DMS114 treated with DMSO at 0.1 percent for 48 hours (cell line): ENCODE data around the gene SPPL3.
"Not testable (repeated sequence)": the region's sequence is repeated elsewhere in the genome, so short reads cannot be mapped to it uniquely, and the experiment has no call there.

ENCODE experiments used
- DNase-seq: peaks from one replicate; lab custom pipeline; 2025; ENCODE audit not compliant: unreplicated experiment; lab: John Stamatoyannopoulos, UW

Gene SPPL3

DNA sequence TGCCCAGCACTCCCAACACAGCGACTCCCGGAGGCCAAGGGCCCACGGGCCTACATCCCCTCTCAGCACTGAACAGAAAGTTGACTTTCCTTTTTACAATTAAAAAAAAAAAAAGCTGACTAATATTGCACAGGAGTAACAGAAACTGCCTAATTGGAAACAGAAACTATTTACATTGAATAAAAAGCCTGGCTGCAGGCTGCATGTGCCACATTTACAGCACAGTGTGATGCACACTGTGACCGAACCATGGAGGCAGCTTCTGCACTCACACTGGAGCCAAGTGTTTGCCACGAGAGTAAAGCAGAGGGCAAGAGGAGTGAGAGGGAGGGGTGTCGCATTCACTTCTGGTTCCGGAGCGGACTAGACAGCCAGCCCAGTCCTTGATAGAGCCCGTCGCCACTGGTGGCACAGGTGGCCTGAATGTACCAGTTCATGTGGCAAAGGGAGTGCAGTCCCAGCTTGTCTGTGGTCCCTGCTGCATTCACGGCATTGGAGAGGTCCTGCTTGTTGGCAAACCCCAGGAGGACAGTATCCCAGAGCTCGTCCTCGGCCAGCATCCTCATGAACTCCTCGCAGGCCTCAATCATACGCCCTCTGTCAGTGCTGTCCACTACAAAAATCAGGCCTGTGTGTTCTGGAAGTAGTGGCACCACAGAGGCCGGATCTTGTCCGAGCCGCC is 59.2 kb downstream of the SPPL3 start:
- no peak for DNase-seq

DNA sequence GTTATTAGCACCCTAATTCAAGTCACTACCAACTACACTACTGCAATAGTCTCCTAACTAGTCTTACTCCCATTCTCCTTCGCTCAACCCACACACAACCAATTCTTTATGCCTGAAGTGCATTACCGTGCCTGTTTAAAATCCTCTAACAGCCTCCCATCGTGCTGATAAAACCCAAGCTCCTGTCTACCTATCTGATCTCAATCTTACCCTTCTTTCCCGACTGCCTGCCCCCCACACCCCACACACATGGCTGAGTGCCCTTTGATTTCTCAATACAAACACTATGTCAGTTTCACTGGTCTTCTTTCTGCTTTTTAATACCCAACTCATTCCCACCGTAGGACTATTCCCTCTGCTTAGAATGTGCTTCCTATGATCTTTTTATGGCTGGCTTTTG is 59.9 kb downstream of the SPPL3 start:
- no peak for DNase-seq

DNA sequence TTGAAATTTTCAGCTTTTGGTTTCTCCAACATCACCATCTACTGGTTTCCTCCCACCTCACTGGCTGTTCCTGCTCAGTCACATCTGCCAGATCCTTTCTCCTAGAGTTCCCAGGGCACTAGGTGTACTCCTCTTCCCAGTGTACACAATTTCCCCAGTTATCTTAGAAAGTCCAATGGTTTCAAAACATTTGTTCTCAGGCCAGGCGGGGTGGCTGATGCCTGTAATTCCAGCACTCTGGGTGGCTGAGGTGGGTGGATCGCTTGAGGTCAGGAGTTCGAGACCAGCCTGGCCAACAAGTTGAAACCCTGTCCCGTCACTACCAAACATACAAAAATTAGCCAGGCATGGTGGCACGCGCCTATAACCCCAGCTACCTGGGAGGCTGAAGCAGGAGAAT is 60.7 kb downstream of the SPPL3 start:
- DNase-seq = no peak

DNA sequence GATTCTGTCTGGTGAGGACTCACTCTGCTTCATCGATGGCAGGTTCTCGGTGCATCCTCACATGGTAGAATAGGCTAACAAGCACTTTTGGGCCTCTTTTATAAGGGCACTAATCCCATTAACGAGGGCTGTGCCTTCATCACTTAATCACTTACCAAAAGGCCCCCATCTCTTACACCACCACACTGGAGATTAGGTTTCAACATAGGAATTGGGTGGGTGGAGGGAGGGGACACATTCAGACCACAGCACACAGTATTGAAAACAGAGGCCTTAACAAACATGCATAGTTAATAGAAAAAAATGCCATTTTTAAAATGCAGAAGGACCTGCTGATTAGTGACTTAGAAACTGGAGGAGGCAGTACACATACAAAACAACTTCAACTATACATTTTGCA is 61.6 kb downstream of the SPPL3 start:
- no peak for DNase-seq

DNA sequence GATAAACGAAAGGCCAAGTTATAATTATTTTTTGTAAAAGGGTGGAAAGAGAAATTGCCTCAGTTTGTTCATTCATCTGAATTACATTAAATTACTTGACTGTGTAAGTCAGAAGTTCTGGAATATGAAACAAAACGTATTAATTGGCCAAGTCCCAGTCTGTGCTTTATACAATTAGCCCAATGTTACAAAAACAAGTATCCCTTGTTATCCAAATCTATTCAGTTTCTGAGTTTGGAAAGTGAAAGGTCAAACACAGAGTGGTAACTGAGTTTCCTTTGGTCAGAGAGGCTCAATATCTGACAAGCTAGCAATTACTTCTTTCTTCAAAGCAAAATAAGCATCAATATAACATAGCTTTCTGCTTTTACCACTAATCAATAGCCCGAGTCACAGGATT is 62.6 kb downstream of the SPPL3 start:
- DNase-seq = no peak

DNA sequence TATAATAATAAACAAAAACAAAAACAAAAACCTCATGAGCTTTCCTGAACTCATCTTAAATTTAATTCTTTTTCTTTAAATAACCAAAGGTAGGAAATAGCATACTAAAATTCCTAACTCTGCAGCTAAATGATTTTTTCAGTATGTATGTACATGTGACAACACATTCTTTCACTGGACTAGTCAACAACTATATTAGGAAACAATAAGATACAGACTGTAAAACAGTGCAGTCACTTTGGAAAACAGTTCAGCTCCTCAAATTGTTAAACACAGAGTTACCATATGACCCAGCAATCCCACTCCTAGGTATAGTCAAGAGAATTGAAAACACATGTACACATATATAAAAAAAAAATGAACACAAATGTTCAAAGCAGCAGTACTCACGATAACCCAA is 64.7 kb downstream of the SPPL3 start:
- no peak for DNase-seq

DNA sequence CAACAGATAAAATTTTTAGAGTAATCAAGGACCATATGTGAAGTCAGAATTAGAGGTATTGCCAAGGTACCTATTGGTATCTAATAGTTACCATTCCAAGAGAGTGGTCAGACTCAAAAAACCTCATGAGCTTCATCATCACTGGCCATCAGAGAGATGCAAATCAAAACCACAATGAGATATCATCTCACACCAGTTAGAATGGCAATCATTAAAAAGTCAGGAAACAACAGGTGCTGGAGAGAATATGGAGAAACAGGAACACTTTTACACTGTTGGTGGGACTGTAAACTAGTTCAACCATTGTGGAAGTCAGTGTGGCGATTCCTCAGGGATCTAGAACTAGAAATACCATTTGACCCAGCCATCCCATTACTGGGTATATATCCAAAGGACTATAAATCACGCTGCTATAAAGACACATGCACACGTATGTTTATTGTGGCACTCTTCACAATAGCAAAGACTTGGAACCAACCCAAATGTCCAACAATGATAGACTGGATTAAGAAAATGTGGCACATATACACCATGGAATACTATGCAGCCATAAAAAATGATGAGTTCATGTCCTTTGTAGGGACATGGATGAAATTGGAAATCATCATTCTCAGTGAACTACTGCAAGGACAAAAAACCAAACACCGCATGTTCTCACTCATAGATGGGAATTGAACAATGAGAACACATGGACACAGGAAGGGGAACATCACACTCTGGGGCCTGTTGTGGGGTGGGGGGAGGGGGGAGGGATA is 65.4 kb downstream of the SPPL3 start:
- not testable (repeated sequence) for DNase-seq

DNA sequence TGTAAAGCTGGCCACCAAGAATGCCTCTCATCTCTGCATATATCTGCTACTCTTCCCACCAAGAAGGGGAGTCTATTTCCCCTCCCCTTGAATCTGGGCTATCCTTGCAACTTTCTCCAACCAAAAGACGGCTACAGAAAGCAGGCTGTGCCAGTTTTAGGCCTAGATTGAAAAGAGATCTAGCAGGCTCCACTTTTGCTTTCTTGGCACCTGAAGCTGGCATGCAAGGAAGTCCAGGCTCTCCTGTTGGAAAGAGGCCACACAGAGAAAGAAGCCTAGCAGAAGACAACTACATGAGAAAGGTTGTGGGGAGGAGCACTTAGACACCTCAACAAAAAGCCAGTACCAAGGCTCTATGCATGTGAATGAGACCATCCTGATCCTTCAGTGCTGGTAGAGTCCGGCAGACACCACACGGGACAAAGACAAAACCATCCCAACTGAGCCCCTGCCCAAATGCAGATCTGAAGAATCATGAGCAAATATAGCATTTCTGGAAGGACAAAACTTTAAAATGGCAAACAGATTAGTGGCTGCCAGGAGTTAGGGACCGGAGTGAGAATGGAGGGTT is 68.0 kb downstream of the SPPL3 start:
- no peak for DNase-seq

DNA sequence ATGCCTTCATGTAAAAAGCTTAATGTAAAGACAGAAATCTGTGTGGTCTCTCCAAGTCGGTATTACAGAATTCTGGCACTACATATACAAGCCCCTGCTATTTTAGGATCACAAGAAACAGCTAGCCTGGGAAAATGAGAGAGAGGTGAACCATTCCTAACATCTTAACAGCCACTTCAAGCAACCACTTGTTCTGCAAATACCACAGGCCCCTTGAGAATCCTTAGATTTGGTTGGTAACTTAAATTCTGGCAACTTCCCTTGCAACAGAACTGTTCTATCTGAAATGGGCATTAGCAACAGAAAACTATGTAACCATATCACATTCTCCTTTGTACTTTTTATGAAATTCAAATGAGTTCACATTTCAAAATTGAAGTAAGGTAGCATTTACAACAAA is 68.5 kb downstream of the SPPL3 start:
- DNase-seq = no peak

DNA sequence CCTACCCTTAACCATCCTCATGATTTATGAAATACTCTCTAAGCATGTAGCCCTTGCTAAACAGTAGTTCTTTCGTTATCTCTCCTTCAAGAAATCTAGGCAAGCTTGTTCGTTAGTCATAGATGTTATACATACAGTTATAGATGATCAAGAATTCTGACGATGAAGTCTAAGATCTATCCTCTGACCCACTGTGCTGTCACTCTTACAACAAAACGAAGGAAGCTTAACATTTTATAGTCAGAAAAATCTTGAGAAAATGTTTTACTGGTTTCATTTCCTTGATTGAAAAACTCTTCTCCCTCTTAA is 68.9 kb downstream of the SPPL3 start:
- DNase-seq = no peak

DNA sequence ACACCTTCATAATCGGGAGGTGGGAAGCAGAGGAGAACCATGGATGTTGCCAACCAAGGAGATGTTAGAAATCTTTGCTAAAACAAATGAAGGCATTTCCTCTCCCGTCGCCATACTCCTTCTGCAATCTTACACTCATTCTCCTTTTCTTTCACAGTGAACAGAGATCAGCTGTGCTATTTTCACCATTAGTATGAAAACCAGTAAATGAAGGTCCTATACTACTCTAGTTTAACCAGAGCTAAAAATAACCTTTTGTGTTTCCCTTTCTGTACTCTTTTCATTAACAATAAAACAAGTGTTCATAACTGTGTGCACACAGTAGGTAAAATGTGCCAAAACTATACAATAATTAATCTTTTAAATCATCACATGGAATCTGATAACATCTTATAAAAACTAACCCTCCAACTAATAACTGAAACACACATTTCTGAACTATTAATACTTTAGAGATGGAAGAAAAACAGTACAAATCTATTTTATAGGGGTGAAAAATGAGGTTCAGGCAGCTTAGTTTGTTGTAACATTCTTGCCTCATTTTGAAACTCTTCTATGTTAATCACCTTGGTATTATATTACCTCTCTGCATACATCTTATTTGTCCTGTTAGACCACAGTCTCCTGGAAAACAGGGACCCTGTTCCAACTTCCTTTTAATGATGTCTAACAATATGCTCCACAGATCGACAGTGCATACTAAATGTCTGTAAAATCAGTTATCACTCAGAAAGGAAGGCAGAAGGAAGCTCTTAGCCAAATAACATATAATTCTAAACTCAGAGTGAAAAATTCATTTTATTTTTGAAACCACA is 69.5 kb downstream of the SPPL3 start:
- DNase-seq = no peak

DNA sequence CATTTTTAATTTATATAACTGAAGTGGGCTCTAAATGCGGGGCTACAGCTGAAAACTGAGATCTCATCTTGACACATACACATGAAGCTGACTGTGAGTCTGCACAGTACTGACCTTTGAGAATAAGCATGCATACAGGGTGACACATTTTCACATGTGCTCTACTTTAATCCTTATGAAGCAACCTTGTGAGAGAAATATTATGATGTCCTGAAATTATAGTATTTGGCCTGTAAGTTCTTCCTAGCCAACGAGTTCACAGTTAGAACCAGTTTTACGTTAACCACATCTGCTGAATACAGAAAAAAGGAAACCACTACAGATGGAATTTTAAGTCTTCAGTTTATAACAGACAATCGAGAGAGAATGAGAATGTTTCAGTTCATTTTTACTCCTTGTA is 70.3 kb downstream of the SPPL3 start:
- no peak for DNase-seq

DNA sequence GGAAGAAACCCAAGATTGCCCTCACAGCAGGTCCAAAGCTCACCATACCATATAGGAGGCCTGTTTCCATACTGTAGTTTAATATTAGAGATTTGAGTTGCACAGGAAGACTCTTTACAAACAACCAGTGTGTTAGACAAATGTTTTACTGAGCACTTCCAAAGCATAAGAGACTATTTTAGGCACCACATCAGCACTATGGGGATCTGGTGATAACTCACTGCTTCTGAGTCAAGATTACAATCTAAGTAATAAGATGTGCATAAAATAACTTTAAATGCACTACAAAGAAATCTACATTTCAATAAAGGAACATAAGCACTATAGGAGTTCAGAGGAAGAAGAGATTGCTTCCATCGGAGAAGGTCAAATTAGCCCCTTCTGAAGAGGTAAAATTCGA is 71.4 kb downstream of the SPPL3 start:
- no peak for DNase-seq

DNA sequence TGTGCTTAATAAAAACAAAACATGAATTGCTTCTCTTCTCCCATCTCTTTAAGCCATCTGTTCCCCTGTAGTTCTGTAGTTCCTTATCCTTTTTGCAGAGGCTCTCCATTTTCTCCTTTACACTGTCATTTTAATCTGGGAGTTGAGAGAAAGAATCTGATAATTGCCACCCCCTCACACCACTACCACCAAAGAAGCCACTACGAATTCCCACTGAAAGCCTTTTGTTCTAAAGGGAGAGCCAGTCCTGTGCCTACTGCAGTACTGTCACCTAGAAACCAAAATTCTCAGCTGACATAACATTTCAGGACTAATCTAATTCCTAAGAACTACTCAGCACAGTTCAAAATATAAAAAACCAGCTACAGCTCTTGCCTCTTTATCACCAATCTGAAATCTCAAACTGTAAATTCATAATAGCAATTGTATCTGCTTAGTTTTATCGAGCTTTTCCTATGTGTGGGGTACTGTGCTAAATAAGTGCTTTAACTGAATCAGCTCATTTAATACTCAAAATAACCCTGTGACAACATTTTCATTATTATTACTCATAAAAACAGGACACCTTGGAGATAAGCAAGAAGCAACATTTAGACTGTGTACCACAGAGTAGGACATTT is 72.4 kb downstream of the SPPL3 start:
- no peak for DNase-seq

DNA sequence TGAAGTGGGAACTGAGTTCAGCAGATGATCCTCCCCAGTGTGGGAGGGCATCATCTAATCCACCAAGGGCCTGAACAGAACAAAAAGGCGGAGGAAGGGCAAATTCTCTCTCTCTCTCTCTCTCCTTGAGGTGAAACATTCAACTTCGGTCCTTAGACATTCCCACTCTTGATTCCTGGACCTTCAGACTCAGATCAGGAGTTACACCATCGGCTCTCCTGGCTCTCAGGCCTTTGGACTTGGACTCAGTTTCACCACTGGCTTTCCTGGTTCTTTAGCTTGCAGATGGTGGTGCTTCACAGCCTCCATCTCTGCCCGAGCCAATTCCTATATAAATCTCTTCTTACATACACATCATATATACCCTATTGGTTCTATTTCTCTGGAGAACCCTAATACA is 73.2 kb downstream of the SPPL3 start:
- DNase-seq = no peak

DNA sequence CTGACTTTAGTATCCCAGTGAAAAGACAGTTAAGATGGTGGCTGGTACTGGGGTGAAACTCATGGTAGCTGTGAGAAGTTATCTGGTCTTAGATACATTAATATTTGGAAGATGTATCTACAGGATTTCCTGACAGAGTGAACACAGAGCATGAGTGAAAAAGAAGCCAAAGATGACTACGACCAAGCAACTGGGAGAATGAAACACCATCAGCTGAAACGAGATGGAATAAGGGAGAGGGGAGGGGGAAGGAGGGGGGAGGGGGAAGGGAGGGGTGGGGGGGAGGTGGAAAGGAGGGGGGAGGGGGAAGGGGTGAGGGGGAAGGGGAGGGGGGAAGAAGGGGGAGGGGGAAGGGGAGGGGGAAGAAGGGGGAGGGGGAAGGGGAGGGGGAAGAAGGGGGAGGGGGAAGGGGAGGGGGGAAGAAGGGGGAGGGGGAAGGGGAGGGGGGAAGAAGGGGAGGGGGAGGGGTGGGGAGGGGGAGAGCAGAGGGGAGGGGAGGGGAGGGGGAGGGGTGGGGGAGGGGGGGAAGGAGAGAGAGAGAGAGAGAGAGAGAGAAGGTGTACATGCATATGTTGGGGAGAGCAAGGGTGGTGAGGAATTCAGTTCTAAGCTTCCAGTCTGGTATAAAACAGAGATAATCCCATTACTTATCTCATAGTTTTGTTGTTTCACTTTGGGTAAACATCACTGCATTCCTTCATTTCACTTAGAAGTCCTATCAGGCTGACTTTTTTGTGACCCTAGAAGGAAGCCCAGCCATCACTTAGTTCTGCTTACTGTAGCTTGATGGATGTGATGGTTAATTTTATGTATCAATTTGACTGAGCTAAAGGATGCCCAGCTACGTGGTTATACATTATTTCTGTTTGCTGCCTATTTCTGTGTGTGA is 73.9 kb downstream of the SPPL3 start:
- no peak for DNase-seq

DNA sequence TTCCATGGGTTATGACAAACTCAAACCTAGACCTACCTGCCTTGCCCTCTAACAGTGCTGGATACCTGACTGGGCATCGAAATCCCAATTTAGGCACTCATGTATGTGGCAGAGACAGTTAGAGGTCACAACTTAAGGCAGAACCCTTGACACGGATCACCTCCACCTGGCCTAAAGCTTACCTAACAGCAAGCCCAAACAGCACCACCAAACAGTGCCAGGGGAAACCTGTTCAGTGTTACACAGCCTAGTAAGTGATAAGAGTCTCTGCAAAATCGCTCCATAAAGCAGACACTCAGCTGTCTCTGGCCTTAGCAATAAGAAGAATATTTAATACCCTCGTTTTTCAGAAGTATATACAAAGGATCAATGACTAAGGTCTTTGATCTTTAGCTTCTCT is 77.8 kb downstream of the SPPL3 start:
- no peak for DNase-seq

DNA sequence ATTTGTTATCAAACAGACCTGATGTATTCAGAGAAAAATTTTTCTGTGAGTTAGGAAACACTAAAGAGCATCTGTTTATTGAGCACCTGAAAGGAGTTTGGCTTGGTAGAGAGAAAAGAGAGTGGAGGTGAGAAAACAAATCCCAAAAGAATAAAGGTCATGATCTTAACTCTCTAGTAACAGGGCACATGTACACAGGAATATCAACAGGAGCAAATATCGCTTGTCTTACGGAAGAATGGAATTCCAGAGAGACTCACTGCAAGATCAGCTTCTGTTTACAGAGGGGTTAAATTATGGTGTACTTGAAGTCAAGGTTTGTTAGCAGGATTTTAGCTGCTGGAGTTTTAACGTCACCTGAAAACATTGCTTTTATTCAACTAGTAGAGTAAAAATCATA is 78.8 kb downstream of the SPPL3 start:
- DNase-seq = no peak

DNA sequence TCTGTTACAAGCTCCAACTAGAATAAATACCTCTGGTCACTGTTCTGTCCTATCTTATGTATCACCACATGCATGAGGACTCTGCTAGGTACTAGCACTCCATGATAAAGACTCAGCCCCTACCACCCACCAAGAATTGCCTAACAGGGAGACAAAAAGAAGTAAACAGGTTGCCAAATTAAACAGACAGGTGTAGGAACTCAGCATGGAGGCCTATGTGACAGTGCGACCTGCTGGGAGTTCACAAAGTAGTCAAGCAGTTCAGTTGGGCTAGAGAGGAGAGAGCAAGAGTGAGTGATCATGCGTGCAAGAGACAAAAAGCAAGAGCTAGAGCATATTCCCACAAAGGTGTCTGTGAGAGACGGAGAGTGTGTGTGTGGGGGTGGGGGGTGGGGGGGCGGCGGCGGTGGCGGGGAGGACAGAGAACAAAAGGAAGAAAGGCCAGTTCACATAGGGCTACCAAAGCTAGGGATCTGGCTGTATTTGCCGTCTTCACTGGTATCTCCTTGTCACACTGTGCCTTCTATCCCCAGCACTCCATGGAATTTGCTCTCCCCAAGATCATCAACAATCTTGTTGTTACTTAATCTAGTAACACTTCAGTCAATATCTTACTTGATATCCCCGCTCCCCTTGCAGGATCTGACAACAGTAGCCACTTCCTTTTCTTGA is 81.2 kb downstream of the SPPL3 start:
- DNase-seq = no peak

DNA sequence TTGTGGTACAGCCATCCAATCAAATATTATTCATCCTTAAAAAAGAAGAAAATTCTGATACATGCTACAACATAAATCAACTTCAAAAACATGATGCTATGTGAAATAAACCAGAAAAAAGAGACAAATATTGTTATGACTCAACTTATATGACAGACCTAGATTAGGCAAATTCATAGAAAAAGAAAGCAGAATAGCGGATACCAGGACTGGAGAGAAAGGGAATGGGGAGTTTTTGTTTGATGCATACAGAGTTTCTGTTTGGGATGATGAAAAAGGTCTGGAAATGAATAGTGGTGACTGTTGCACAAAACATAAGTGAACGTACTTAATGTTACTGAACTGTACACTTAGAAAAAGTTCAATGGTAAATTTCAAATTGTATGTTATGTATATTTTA is 82.3 kb downstream of the SPPL3 start:
- DNase-seq = no peak
